ENCODE results near the gene WDR91. TPM values are rescaled to one million over a fixed set of nuclear protein-coding genes. Genes with fewer than 3 reads are reported as not detected.

WDR91 gene
- polyA plus RNA-seq, 2 of the 4 experiments (the other 2 are of a cell fraction) = 5.1 to 5.3 TPM

GRCh38 chr7:135188298-135188984 lies 22.9 kb downstream of the WDR91 start:
- DNase-seq (ENCODE audit: low read depth in 1 of 2, low spot score in 1 of 2) (no peak), ATAC-seq (no peak), FAIRE-seq (no peak)
- POLR2A ChIA-PET = no interaction called here
- no peak overlapping the region for H3K27ac ChIP-seq
- CTCF ChIA-PET = interaction anchor here (1.1 to 1.5 kb wide), 2 partner anchors 9 to 86 kb away, joined by 3 to 4 read pairs; no protein-coding TSS in a partner anchor
- no peak overlapping the region for H3K4me2 ChIP-seq
- no peak for TF ChIP-seq ZNF302 (CRISPR knock-in tag; IDR thresholded peaks at IDR 0.05)
- TF ChIP-seq CEBPB (IDR thresholded peaks at IDR 0.05) = no peak
- no peak for TF ChIP-seq HOXB13 (CRISPR knock-in tag; IDR thresholded peaks at IDR 0.05; ENCODE audit: low read depth)
- no peak for TF ChIP-seq JUN (IDR thresholded peaks at IDR 0.05)
- no peak for TF ChIP-seq CBX8 (IDR thresholded peaks at IDR 0.05)
- no peak for TF ChIP-seq MAFK (IDR thresholded peaks at IDR 0.05; ENCODE audit: partially characterized antibody)
- no peak for TF ChIP-seq RFX5 (IDR thresholded peaks at IDR 0.05)
- no peak for TF ChIP-seq FOSB (CRISPR knock-in tag; IDR thresholded peaks at IDR 0.05)
- no peak overlapping the region for H3K4me3 ChIP-seq
- H3K4me1 ChIP-seq = no peaks in the 10 kb centered on the region
- no peaks in the 10 kb centered on the region for H3K9me3 ChIP-seq
- 95% methylated on average over 10 of the region's 12 CpGs for WGBS (ENCODE audit: missing lambda C conversion rate)

GRCh38 chr7:135186841-135187253 lies 24.5 kb downstream of the WDR91 start:
- 81% methylated on average over 11 of the region's 12 CpGs for WGBS (ENCODE audit: missing lambda C conversion rate)
- H3K4me2 ChIP-seq = no peak overlapping the region
- H3K4me1 ChIP-seq = no peaks in the 10 kb centered on the region
- ChIA-PET CTCF (interaction anchor here (0.8 to 1.5 kb wide), 2 partner anchors 16 to 87 kb away, joined by 3 read pairs; partner anchors contain the start of gene CYREN), POLR2A (no interaction called here)
- DNase-seq (ENCODE audit: low read depth in 1 of 2, low spot score in 1 of 2) (no peak), FAIRE-seq (no peak), ATAC-seq (no peak)
- H3K4me3 ChIP-seq = no peak overlapping the region
- H3K27ac ChIP-seq = no peak overlapping the region
- H3K9me3 ChIP-seq = no peaks in the 10 kb centered on the region
- TF ChIP-seq RFX5 (IDR thresholded peaks at IDR 0.05) (no peak), TFCP2L1 (CRISPR knock-in tag; IDR thresholded peaks at IDR 0.05) (no peak), FOSL2 (IDR thresholded peaks at IDR 0.05) (no peak), FOSL2 (CRISPR knock-in tag; IDR thresholded peaks at IDR 0.05) (no peak), ESRRA (IDR thresholded peaks at IDR 0.05; ENCODE audit: borderline replicate concordance, low read length) (no peak), BHLHE40 (IDR thresholded peaks at IDR 0.05; ENCODE audit: low read depth, low read length) (no peak), REST (IDR thresholded peaks at IDR 0.05) (no peak), CBX8 (IDR thresholded peaks at IDR 0.05) (no peak), MYC (IDR thresholded peaks at IDR 0.05; ENCODE audit: borderline replicate concordance, low read length) (no peak), CBX2 (IDR thresholded peaks at IDR 0.05; ENCODE audit: borderline replicate concordance, low read depth) (no peak), CHD4 (IDR thresholded peaks at IDR 0.05; ENCODE audit: borderline replicate concordance) (no peak), POLR2AphosphoS2 (conservative IDR thresholded peaks at IDR 0.05; ENCODE audit: low read length) (no peak), HOXB13 (CRISPR knock-in tag; IDR thresholded peaks at IDR 0.05; ENCODE audit: low read depth) (no peak), FOSB (CRISPR knock-in tag; IDR thresholded peaks at IDR 0.05) (no peak), POLR2A (IDR thresholded peaks at IDR 0.05; ENCODE audit: low read length) (no peak)

- ATAC-seq = no peak
- no peak for DNase-seq (ENCODE audit: low read depth in 1 of 2, low spot score in 1 of 2)
- Histone ChIP-seq H3K4me1 (no peaks in the 10 kb centered on the region), H3K9me3 (no peaks in the 10 kb centered on the region), H3K4me3 (no peak overlapping the region), H3K27ac (no peak overlapping the region), H3K4me2 (no peak overlapping the region)
- POLR2A ChIA-PET = no interaction called here
- FAIRE-seq = no peak
- TF ChIP-seq EP300 (IDR thresholded peaks at IDR 0.05) = no peak
- CTCF ChIA-PET = interaction anchor here (1.8 to 2.5 kb wide), 2 partner anchors 10 to 16 kb away, joined by 6 to 7 read pairs; partner anchors contain the start of gene CYREN
- 91% methylated on average over 3 of the region's 3 CpGs for WGBS (ENCODE audit: missing lambda C conversion rate)
These were observed 25.1 kb downstream of the WDR91 start for GRCh38 chr7:135186261-135186540.
